Keratinocyte (primary cell): Measurements from ENCODE around the gene TUBA4B.

ENCODE experiments used
- CTCF ChIP-seq, 3 experiments: IDR thresholded peaks in 1 of 3; conservative IDR thresholded peaks in 1 of 3; optimal IDR thresholded peaks in 1 of 3; 2 replicates in 2 of 3; 3 replicates in 1 of 3; pipeline versions ENCODE3 to v1.5.1; 2011; ENCODE audit warnings: low read length in 3 of 3, mild to moderate bottlenecking in 3 of 3, moderate library complexity in 2 of 3, control low read depth in 1 of 3, inconsistent platforms in 1 of 3; ENCODE audit not compliant: insufficient read depth in 2 of 3; ENCODE audit errors: extremely low read depth in 1 of 3
- EZH2 ChIP-seq: IDR thresholded peaks from one replicate; pipeline ENCODE4 v1.6.1; 2012; ENCODE audit warnings: inconsistent platforms, mild to moderate bottlenecking, low read length, moderate library complexity

- TF ChIP-seq CTCF (optimal IDR thresholded peaks at IDR 0.05 in 1 of 3, IDR thresholded peaks at IDR 0.05 in 1 of 3, conservative IDR thresholded peaks at IDR 0.05 in 1 of 3; ENCODE audit: extremely low read depth in 1 of 3, insufficient read depth in 2 of 3, low read length in 3 of 3) (peak in 1 of 3 experiments; percentile 3), EZH2 (no peak)
These were observed 26.3 kb downstream of the TUBA4B start, which contains the start of gene DNAJB2 for GRCh38 chr2:219279151-219279915.
